Astrocyte of the cerebellum (primary cell): Measurements from ENCODE around the gene PRICKLE3.
"Not testable (repeated sequence)": the region's sequence is repeated elsewhere in the genome, so short reads cannot be mapped to it uniquely, and the experiment has no call there.

Experiments used
- DNase-seq: peaks from one replicate; pipeline ENCODE4 v3.0.0-alpha.2; 2011; ENCODE audit warnings: low read depth
- H3K4me3 ChIP-seq: 2 replicates; pipeline ENCODE4 v1.5.1; 2011; ENCODE audit warnings: mild to moderate bottlenecking, low read depth, low read length, moderate library complexity
- in situ Hi-C: cut with HindIII; loops from 2 replicates; pipeline ENCODE4 v1.10.0; 2017; ENCODE audit warnings: low sequenced_read_pairs
- TF ChIP-seq, protein P1 (sequence below): IDR thresholded peaks from 2 replicates; pipeline ENCODE4 v1.5.1; 2012; ENCODE audit warnings: low read length, low read depth, moderate library complexity, mild to moderate bottlenecking; ENCODE audit errors: missing control alignments

Gene PRICKLE3

GRCh38 chrX:49155900-49156837 is 30.0 kb downstream of the PRICKLE3 start:
- in situ Hi-C loops = no loop called here
- peak; percentile 57 for DNase-seq
- peak overlapping the region; percentile 42 for H3K4me3 ChIP-seq
- TF ChIP-seq, protein P1, sequence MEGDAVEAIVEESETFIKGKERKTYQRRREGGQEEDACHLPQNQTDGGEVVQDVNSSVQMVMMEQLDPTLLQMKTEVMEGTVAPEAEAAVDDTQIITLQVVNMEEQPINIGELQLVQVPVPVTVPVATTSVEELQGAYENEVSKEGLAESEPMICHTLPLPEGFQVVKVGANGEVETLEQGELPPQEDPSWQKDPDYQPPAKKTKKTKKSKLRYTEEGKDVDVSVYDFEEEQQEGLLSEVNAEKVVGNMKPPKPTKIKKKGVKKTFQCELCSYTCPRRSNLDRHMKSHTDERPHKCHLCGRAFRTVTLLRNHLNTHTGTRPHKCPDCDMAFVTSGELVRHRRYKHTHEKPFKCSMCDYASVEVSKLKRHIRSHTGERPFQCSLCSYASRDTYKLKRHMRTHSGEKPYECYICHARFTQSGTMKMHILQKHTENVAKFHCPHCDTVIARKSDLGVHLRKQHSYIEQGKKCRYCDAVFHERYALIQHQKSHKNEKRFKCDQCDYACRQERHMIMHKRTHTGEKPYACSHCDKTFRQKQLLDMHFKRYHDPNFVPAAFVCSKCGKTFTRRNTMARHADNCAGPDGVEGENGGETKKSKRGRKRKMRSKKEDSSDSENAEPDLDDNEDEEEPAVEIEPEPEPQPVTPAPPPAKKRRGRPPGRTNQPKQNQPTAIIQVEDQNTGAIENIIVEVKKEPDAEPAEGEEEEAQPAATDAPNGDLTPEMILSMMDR = peak; percentile 53

- TF ChIP-seq, protein P1 = no peak
- peak; percentile 42 for DNase-seq
- in situ Hi-C loops = no loop called here
- H3K4me3 ChIP-seq = peak overlapping the region; percentile 42
Observed at GRCh38 chrX:49155243-49155899, 30.8 kb downstream of the PRICKLE3 start.

GRCh38 chrX:49153467-49153866 is 32.7 kb downstream of the PRICKLE3 start:
- H3K4me3 ChIP-seq = no peak overlapping the region
- DNase-seq = no peak
- in situ Hi-C loops = no loop called here
- TF ChIP-seq, protein P1 = no peak

- DNase-seq, in situ Hi-C loops, H3K4me3 ChIP-seq: not testable (repeated sequence)
Observed at GRCh38 chrX:49149291-49149690, 36.9 kb downstream of the PRICKLE3 start.

GRCh38 chrX:49148390-49149100 is 37.6 kb downstream of the PRICKLE3 start:
- H3K4me3 ChIP-seq, DNase-seq, in situ Hi-C loops: not testable (repeated sequence)

GRCh38 chrX:49147936-49148335 is 38.2 kb downstream of the PRICKLE3 start:
- no peak for DNase-seq
- no peak overlapping the region for H3K4me3 ChIP-seq
- in situ Hi-C loops = no loop called here
- TF ChIP-seq, protein P1 = no peak

DNA sequence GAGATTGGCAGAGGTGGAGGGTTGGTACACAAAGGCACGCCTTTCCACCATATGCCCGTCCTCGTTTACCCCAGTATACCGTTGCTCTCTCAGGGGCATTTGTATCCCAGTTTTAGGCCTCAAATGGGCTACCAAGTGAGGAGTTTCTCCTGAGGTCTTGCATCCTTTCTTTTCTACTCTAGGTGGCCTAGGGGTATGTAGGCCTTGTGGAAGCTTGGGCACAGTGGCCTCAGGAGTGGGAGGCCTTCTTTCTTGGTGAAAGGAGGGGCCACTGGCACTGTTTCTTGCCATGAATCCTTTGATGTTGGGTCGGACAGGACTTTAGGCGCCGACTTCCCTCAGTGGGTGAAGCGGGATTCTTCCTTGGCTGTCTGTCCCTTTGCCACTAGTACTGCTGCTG is 38.9 kb downstream of the PRICKLE3 start:
- TF ChIP-seq, protein P1 = no peak
- in situ Hi-C loops = no loop called here
- no peak for DNase-seq
- H3K4me3 ChIP-seq = no peak overlapping the region

GRCh38 chrX:49143154-49143553 is 43.0 kb downstream of the PRICKLE3 start:
- DNase-seq, in situ Hi-C loops, H3K4me3 ChIP-seq: not testable (repeated sequence)
